NCI-H1048 (cell line): ENCODE measurements around the gene TBC1D8.

ENCODE experiments used
- DNase-seq: peaks from one replicate; lab custom pipeline; 2025; lab: John Stamatoyannopoulos, UW

TBC1D8 gene

GRCh38 chr2:101162561-101163330 is 11.6 kb upstream of the TBC1D8 start:
- no peak for DNase-seq

GRCh38 chr2:101161658-101162057 is 10.5 kb upstream of the TBC1D8 start:
- DNase-seq, result no peak

GRCh38 chr2:101160454-101160853 is 9.3 kb upstream of the TBC1D8 start:
- DNase-seq, result no peak

GRCh38 chr2:101159526-101159925 is 8.3 kb upstream of the TBC1D8 start:
- DNase-seq, result no peak

- no peak for DNase-seq
Measured at GRCh38 chr2:101157272-101157671, 6.1 kb upstream of the TBC1D8 start.

- DNase-seq, result no peak
Measured at GRCh38 chr2:101153787-101154186, 2.6 kb upstream of the TBC1D8 start.

- DNase-seq, result no peak
Measured at GRCh38 chr2:101153077-101153707, 2.0 kb upstream of the TBC1D8 start.

GRCh38 chr2:101152272-101153076 is 1.3 kb upstream of the TBC1D8 start:
- no peak for DNase-seq

GRCh38 chr2:101151859-101152271 is 683 bp upstream of the TBC1D8 start:
- DNase-seq, result no peak

- no peak for DNase-seq
Measured at GRCh38 chr2:101150306-101151145, 656 bp downstream of the TBC1D8 start.

- no peak for DNase-seq
Measured at GRCh38 chr2:101149241-101150192, 1.7 kb downstream of the TBC1D8 start.

- DNase-seq, result no peak
Measured at GRCh38 chr2:101148777-101149176, 2.4 kb downstream of the TBC1D8 start.

- DNase-seq, result no peak
Measured at GRCh38 chr2:101147971-101148370, 3.2 kb downstream of the TBC1D8 start.

- no peak for DNase-seq
Measured at GRCh38 chr2:101147062-101147461, 4.1 kb downstream of the TBC1D8 start.

GRCh38 chr2:101146535-101146934 is 4.6 kb downstream of the TBC1D8 start:
- DNase-seq, result no peak

- DNase-seq, result no peak
Measured at GRCh38 chr2:101145406-101145805, 5.8 kb downstream of the TBC1D8 start.

- DNase-seq, result no peak
Measured at GRCh38 chr2:101142163-101142562, 9.0 kb downstream of the TBC1D8 start.

- no peak for DNase-seq
Measured at GRCh38 chr2:101140978-101141655, 10.1 kb downstream of the TBC1D8 start.

GRCh38 chr2:101140237-101140636 is 10.9 kb downstream of the TBC1D8 start:
- no peak for DNase-seq

GRCh38 chr2:101139495-101139894 is 11.7 kb downstream of the TBC1D8 start:
- DNase-seq, result no peak
